A673 (cell line): ENCODE measurements around the gene APOO.

Experiments used
- CTCF ChIP-seq: fragments of 300-800, 200-600 bp; sonication (generic); conservative IDR thresholded peaks from 2 replicates; pipeline ENCODE4 v1.5.1; 2017; ENCODE audit warnings: low read depth, mild to moderate bottlenecking, antibody characterized with exemption, low read length, moderate library complexity, mixed read lengths
- EZH2 ChIP-seq: fragments of 200-600 bp; sonication (generic); IDR thresholded peaks from 2 replicates; pipeline ENCODE4 v1.6.1; 2017; ENCODE audit warnings: borderline replicate concordance, low read depth, mild to moderate bottlenecking, mixed read lengths, antibody characterized with exemption, low read length; ENCODE audit not compliant: poor library complexity, severe bottlenecking

DNA sequence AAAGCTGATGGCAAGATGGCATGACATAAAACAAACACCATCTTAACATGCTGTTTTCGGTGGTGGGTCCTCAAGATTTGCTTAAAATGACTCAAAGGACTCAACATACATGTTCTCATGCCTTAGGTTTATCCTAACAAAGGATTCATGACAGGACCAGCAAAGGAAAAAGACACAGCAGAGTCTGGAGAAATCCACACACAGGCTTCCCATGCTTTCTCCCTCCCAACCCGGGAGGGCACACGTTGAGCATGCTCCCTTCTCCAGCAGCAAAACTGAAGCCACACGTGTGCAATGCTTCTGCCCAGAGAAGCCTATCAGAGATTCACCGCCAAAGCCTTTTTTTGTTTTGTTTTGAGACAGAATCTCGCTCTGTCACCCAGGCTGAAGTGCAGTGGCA, 84.9 kb downstream of the APOO start:
- TF ChIP-seq CTCF = no peak
- no peak for TF ChIP-seq EZH2
